ENCODE measurements around the gene FOXP1.

FOXP1 gene

GRCh38 chr3:70933105-70933810 is 650.3 kb downstream of the FOXP1 start:
- no peak for DNase-seq

- DNase-seq: no peak
Measured at GRCh38 chr3:70930066-70930465, 653.5 kb downstream of the FOXP1 start.

- DNase-seq: no peak
Measured at GRCh38 chr3:70927239-70927638, 656.3 kb downstream of the FOXP1 start.

GRCh38 chr3:70926835-70927234 is 656.7 kb downstream of the FOXP1 start:
- DNase-seq: no peak

GRCh38 chr3:70919661-70920060 is 663.9 kb downstream of the FOXP1 start:
- DNase-seq: no peak

GRCh38 chr3:70919091-70919490 is 664.4 kb downstream of the FOXP1 start:
- DNase-seq: no peak

- no peak for DNase-seq
Measured at GRCh38 chr3:70916375-70917055, 667.0 kb downstream of the FOXP1 start.

- DNase-seq: no peak
Measured at GRCh38 chr3:70914862-70915261, 668.7 kb downstream of the FOXP1 start.

- no peak for DNase-seq
Measured at GRCh38 chr3:70911719-70912118, 671.8 kb downstream of the FOXP1 start.

- DNase-seq: no peak
Measured at GRCh38 chr3:70905491-70905890, 678.0 kb downstream of the FOXP1 start.

All from right forelimb (tissue), 1 donor.